A172 (cell line): ENCODE results near the gene UMODL1. TPM values are rescaled to one million over a fixed set of nuclear protein-coding genes. Genes with fewer than 3 reads are reported as not detected.

Experiments
- DNase-seq: peaks from one replicate; pipeline ENCODE4 v3.0.0-alpha.2; 2015; ENCODE audit warnings: low spot score
- total RNA-seq: library from RNA; depleted of rRNA; stranded (reverse); fragments of >200 nt; shearing (Covaris generic); gene quantifications from 2 replicates; pipeline ENCODE4 v1.2.3, GENCODE V29; 2014

The UMODL1 gene
- total RNA-seq, 1 experiment from 2014 or later: not detected

GRCh38 chr21:42039911-42040351 is 31.2 kb upstream of the UMODL1 start:
- DNase-seq: no peak

- peak; percentile 99 for DNase-seq
These were observed 30.5 kb upstream of the UMODL1 start for GRCh38 chr21:42040411-42041180.

GRCh38 chr21:42041246-42041645 is 29.9 kb upstream of the UMODL1 start:
- no peak for DNase-seq

GRCh38 chr21:42041711-42042110 is 29.4 kb upstream of the UMODL1 start:
- no peak for DNase-seq

- no peak for DNase-seq
These were observed 28.5 kb upstream of the UMODL1 start for GRCh38 chr21:42042651-42043050.

GRCh38 chr21:42043201-42043895 is 27.8 kb upstream of the UMODL1 start:
- DNase-seq: no peak

- DNase-seq: no peak
These were observed 27.2 kb upstream of the UMODL1 start for GRCh38 chr21:42043961-42044360.

GRCh38 chr21:42044871-42045495 is 26.1 kb upstream of the UMODL1 start:
- DNase-seq: no peak

- DNase-seq: peak; percentile 97
These were observed 23.1 kb upstream of the UMODL1 start for GRCh38 chr21:42047821-42048613.

GRCh38 chr21:42048870-42049577 is 22.1 kb upstream of the UMODL1 start:
- DNase-seq: no peak

GRCh38 chr21:42049578-42050430 is 21.3 kb upstream of the UMODL1 start:
- no peak for DNase-seq

- DNase-seq: no peak
These were observed 19.3 kb upstream of the UMODL1 start for GRCh38 chr21:42051788-42052187.

GRCh38 chr21:42055425-42055824 is 15.7 kb upstream of the UMODL1 start:
- DNase-seq: no peak

- no peak for DNase-seq
These were observed 14.6 kb upstream of the UMODL1 start for GRCh38 chr21:42056468-42056867.

- DNase-seq: no peak
These were observed 14.0 kb upstream of the UMODL1 start for GRCh38 chr21:42056996-42057689.

GRCh38 chr21:42057851-42058437 is 13.2 kb upstream of the UMODL1 start:
- DNase-seq: no peak

GRCh38 chr21:42058631-42059111 is 12.4 kb upstream of the UMODL1 start:
- DNase-seq: no peak

GRCh38 chr21:42059141-42059540 is 12.0 kb upstream of the UMODL1 start:
- DNase-seq: no peak

GRCh38 chr21:42059721-42060120 is 11.4 kb upstream of the UMODL1 start:
- DNase-seq: no peak
